GM10266 (cell line): Measurements from ENCODE around the gene SHROOM3.
"Not testable (repeated sequence)": the region's sequence is repeated elsewhere in the genome, so short reads cannot be mapped to it uniquely, and the experiment has no call there.

ENCODE experiments used
- DNase-seq: peaks from one replicate; pipeline ENCODE4 v3.0.0; 2012; ENCODE audit errors: extremely low spot score
- CTCF ChIP-seq: IDR thresholded peaks from 2 replicates; pipeline ENCODE4 v1.5.1; 2012; ENCODE audit warnings: mild to moderate bottlenecking, low read depth; ENCODE audit not compliant: control insufficient read depth, insufficient read depth; ENCODE audit errors: missing control alignments

SHROOM3 gene

GRCh38 chr4:76445911-76446310 lies 10.9 kb downstream of the SHROOM3 start:
- DNase-seq = no peak
- TF ChIP-seq CTCF = no peak

GRCh38 chr4:76447393-76447851 lies 12.4 kb downstream of the SHROOM3 start:
- TF ChIP-seq CTCF = no peak
- no peak for DNase-seq

GRCh38 chr4:76448211-76448610 lies 13.2 kb downstream of the SHROOM3 start:
- no peak for TF ChIP-seq CTCF
- no peak for DNase-seq

GRCh38 chr4:76449362-76449767 lies 14.3 kb downstream of the SHROOM3 start:
- TF ChIP-seq CTCF = no peak
- no peak for DNase-seq

- no peak for TF ChIP-seq CTCF
Measured at GRCh38 chr4:76449833-76450232, 14.8 kb downstream of the SHROOM3 start.

GRCh38 chr4:76453232-76453631 lies 18.2 kb downstream of the SHROOM3 start:
- no peak for DNase-seq
- no peak for TF ChIP-seq CTCF

More at GRCh38 chr4:76449833-76450232, 14.8 kb downstream of the SHROOM3 start:
- DNase-seq = no peak

GRCh38 chr4:76454073-76454472 lies 19.0 kb downstream of the SHROOM3 start:
- not testable (repeated sequence) for DNase-seq

- no peak for TF ChIP-seq CTCF
- DNase-seq = no peak
Measured at GRCh38 chr4:76457885-76458284, 22.9 kb downstream of the SHROOM3 start.
